HG03064 (cell line): ENCODE data around the gene PTPRCAP.

Experiments
- ATAC-seq: cut with Tn5 transposase; IDR thresholded peaks from one replicate; pipeline ENCODE4 v1.9.1; 2021; ENCODE audit warnings: low read depth; ENCODE audit not compliant: unreplicated experiment

Gene PTPRCAP

GRCh38 chr11:67400251-67400941, 37.1 kb downstream of the PTPRCAP start:
- ATAC-seq = no peak

- no peak for ATAC-seq
Measured at GRCh38 chr11:67398661-67399563, 38.6 kb downstream of the PTPRCAP start.

DNA sequence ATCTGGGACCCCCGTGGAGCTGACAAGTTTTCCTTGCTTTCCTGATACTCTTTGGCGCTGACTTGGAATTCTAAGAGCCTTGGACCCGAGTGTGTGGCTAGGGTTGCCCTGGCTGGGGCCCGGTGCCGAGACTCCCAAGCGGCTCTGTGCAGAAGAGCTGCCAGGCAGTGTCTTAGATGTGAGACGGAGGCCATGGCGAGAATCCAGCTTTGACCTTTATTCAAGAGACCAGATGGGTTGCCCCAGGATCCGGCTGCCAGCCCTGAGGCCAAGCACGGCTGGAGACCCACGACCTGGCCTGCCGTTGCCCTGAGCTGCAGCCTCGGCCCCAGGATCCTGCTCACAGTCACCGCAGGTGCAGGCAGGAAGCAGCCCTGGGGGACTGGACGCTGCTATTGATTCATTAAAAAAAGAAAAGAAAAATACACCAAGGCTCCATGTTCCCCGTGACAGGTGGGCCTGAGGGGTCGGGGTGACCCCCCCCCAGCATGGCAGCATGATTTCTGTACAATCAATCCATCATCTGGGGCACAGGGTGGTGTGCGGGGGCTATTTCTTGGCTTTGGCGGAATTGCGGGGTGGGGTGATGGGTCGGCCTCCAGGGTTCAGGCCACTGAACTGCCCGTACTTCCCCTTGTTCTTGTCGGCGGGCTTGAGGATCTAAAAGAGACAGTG, 39.4 kb downstream of the PTPRCAP start:
- no peak for ATAC-seq

GRCh38 chr11:67397536-67397935, 39.9 kb downstream of the PTPRCAP start:
- ATAC-seq = no peak

- ATAC-seq = no peak
Measured at GRCh38 chr11:67396587-67397389, 40.7 kb downstream of the PTPRCAP start.

- ATAC-seq = no peak
Measured at GRCh38 chr11:67396259-67396581, 41.3 kb downstream of the PTPRCAP start.

GRCh38 chr11:67395555-67396258, 41.8 kb downstream of the PTPRCAP start:
- ATAC-seq = no peak

GRCh38 chr11:67393990-67394389, 43.5 kb downstream of the PTPRCAP start:
- ATAC-seq = no peak

- no peak for ATAC-seq
Measured at GRCh38 chr11:67393437-67393836, 44.0 kb downstream of the PTPRCAP start.

GRCh38 chr11:67392183-67392715, 45.2 kb downstream of the PTPRCAP start:
- ATAC-seq = no peak

GRCh38 chr11:67391304-67392182, 45.9 kb downstream of the PTPRCAP start, which contains the start of gene RAD9A:
TSS of gene RAD9A (plus strand) at chr11:67391986. CDS start at chr11:67392045, 59 bp downstream.
- ATAC-seq = peak; percentile 44

GRCh38 chr11:67390947-67391303, 46.6 kb downstream of the PTPRCAP start:
- ATAC-seq = no peak

DNA sequence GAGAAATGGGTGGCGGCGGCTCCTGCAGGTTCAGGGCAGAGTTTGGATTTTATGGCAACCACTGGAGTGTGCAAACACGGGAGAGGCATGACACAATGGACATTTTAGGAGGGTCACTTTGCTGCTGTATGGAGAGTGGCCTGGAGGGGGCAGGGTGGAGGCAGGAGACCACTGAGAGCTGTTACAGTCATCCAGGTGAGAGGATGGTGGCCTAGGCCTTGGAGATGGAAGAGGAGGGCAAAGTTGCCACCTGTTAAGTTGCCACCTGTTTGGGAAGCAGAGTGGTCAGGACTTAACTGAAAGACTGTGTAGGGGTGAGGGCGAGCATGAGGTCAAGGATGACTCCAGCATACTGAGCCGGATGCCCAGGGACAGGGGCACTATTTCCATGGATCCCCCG, 48.0 kb downstream of the PTPRCAP start:
- ATAC-seq = no peak

GRCh38 chr11:67387518-67387917, 50.0 kb downstream of the PTPRCAP start:
- ATAC-seq = no peak

DNA sequence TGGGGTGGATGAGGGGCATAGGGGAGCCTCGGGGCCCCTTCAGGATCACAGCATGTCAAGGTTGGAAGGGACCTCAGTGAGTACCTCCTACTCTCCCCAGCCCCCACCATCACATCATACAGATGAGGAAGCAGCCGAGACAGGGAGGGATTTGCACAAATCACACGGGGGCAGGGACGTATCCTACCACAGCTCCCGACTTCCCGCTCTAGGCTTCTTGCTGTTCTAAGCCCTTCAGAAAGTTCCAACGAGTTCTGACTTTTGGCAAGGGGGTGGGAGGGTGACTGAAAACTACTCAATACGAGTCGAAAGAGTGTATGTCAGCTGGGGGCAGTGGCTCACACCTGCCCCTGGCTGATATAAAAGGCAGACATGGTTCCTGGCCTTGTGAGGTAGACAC, 50.4 kb downstream of the PTPRCAP start:
- no peak for ATAC-seq
